ENCODE data around the gene MYO5A. TPM values are rescaled to one million over a fixed set of nuclear protein-coding genes. Genes with fewer than 3 reads are reported as not detected.
"Not testable (repeated sequence)": the region's sequence is repeated elsewhere in the genome, so short reads cannot be mapped to it uniquely, and the experiment has no call there.

The MYO5A gene
- total RNA-seq, 4 donors from 2014 or later, result 8.9 to 65.2 (median 12.7) TPM

DNA sequence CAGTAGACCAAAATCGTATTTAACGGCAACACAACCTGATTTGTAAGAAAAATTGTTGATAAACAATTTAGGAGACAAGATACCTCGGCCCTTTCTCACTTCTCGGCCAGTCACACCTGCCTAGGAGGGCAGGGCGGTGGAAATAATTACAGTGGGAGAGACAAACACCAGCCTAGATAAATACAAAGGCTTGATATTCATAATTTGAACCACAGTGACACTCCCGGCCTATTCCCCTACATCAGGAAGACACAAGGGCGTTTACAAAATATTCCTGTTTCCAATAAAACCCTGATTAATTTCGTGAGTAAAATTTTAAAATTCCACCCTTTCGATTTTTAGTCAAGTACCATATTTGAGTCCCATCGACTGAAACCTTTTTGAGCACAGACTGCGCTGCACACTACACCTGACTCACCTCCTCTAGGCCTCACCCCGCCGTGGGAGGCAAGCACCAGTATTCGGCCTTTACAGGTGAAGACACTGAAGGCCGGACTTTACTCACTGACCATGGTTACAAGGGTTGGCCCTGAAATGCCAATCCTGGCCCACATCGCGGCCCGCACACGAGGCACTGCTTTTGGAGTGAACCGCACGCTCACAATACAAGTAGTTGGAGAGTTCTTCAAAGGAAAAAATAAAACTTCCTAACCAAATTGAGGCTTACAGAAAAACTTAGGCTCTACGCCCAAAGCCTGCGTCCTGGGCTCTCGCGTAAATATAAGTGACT lies 39.4 kb upstream of the MYO5A start:
- H3K4me1 ChIP-seq, result peaks cover 0 to 35% (median 0%) of the 10 kb centered on the region in 4 donors
- peak overlapping the region; percentile 83 to 97 (median 94) for H3K27ac ChIP-seq
- DNase-seq, result peak; percentile 35 to 80 (median 74)
- H3K4me3 ChIP-seq, result peak overlapping the region; percentile 52 to 85 (median 70)
- no peak for TF ChIP-seq POLR2A (IDR thresholded peaks at IDR 0.05)
- TF ChIP-seq, protein P1, sequence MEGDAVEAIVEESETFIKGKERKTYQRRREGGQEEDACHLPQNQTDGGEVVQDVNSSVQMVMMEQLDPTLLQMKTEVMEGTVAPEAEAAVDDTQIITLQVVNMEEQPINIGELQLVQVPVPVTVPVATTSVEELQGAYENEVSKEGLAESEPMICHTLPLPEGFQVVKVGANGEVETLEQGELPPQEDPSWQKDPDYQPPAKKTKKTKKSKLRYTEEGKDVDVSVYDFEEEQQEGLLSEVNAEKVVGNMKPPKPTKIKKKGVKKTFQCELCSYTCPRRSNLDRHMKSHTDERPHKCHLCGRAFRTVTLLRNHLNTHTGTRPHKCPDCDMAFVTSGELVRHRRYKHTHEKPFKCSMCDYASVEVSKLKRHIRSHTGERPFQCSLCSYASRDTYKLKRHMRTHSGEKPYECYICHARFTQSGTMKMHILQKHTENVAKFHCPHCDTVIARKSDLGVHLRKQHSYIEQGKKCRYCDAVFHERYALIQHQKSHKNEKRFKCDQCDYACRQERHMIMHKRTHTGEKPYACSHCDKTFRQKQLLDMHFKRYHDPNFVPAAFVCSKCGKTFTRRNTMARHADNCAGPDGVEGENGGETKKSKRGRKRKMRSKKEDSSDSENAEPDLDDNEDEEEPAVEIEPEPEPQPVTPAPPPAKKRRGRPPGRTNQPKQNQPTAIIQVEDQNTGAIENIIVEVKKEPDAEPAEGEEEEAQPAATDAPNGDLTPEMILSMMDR (IDR thresholded peaks at IDR 0.05), result no peak
- H3K27me3 ChIP-seq, result no peaks in the 10 kb centered on the region
- H3K36me3 ChIP-seq, result no peaks in the 10 kb centered on the region
- H3K9me3 ChIP-seq, result no peaks in the 10 kb centered on the region

- TF ChIP-seq, protein P1 (IDR thresholded peaks at IDR 0.05), result no peak
- DNase-seq, result no peak
- Histone ChIP-seq H3K4me3 (peak overlapping the region in 2 of 4 donors; percentile 70 to 85), H3K27ac (peak overlapping the region in 1 of 4 donors; percentile 94), H3K27me3 (no peaks in the 10 kb centered on the region), H3K9me3 (no peaks in the 10 kb centered on the region), H3K36me3 (no peaks in the 10 kb centered on the region), H3K4me1 (peaks cover 0 to 43% (median 0%) of the 10 kb centered on the region in 4 donors)
These were observed 38.2 kb upstream of the MYO5A start for GRCh38 chr15:52566889-52567288.

DNA sequence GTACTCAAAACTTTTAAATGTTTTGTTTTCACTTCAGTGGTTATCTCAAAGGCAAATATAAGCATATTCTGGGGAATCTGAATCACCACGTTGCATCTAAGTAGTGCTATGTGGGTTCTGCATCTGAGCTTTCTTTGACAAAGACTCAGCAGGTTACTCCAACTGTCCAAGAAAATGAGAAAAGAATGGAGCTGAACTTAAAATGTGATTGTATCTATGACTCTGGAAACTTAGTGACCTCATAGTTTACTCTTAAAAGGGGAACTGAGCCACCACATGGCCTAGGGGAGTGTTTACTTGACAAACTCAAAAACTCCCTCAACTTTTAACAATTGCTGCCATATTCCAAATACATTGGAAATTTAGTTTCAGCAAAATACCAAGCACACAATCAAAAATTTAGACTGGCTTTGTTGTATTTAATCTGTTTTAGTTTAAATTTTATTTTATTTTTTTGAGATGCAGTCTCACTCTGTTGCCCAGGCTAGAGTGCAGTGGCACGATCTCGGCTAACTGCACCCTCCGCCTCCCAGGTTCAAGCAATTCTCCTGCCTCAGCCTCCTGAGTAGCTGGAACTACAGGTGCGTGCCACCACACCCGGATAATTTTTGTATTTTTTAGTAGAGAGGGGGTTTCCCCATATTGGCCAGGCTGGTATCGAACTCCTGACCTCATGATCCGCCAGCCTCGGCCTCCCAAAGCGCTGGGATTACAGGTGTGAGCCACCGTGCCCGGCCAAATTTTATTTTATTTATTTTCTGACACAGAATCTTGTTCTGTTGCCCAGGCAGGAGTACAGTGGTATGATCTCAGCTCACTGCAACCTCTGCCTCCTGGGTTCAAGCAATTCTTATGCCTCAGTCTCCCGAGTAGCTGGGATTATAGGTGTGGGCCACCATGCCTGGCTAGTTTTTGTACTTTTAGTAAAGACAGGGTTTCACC lies 37.0 kb upstream of the MYO5A start:
- peaks cover 0 to 49% (median 0%) of the 10 kb centered on the region in 4 donors for H3K4me1 ChIP-seq
- not testable (repeated sequence) for H3K9me3 ChIP-seq, DNase-seq, H3K27me3 ChIP-seq, H3K27ac ChIP-seq, H3K4me3 ChIP-seq, H3K36me3 ChIP-seq

DNA sequence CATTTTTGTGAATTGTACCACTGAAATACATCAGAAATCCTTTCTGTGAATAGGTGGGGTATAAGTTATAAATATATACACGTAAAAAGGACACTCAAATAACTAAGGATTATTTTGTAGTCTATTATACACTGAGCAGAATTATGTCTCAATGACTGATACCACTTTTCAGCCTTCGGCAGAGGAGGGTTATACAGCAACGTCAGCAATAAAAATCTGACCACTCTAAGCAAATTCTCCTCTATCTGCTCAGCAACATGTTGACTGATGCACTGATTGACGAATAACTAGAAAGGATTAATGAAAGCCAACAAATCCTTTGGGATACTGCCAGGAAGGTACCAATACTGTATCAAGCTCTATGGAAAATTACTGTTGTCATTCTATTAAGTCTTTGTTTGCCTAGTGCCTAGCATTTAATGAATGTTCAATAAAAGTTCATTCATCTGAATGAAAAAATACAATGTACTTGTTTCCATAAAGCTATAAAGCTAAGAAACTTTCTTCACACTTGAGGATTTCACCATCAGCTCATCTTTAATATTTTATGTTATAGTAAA lies 34.9 kb upstream of the MYO5A start:
- Histone ChIP-seq H3K27ac (no peak overlapping the region), H3K4me1 (peaks cover 0 to 55% (median 0%) of the 10 kb centered on the region in 4 donors), H3K27me3 (no peaks in the 10 kb centered on the region), H3K4me3 (no peak overlapping the region), H3K36me3 (no peaks in the 10 kb centered on the region), H3K9me3 (no peaks in the 10 kb centered on the region)
- no peak for DNase-seq
- no peak for TF ChIP-seq POLR2A (IDR thresholded peaks at IDR 0.05)
- TF ChIP-seq, protein P1 (IDR thresholded peaks at IDR 0.05), result no peak

DNA sequence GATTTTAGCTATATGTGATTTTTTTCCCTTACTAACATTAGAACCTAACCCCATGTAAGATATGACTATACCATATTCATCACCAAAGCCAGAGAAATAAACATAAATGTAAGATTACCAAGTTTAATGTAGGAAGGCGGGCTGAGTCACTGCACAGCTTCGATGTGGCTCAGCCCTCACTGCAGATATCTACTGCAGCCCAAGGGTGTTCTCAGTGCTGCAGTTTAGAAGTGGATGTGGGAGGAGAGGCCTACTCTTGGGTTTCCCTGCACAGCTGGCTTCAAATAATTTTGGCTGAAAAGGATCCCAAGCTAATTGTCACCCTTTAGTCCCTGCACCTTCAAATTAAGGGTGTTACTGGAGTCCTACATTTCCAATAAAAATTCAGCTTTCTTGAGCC lies 30.9 kb upstream of the MYO5A start:
- H3K4me3 ChIP-seq, result no peak overlapping the region
- no peak for TF ChIP-seq POLR2A (IDR thresholded peaks at IDR 0.05)
- TF ChIP-seq, protein P1 (IDR thresholded peaks at IDR 0.05), result no peak
- H3K27ac ChIP-seq, result no peak overlapping the region
- H3K36me3 ChIP-seq, result peaks cover 0 to 12% (median 0%) of the 10 kb centered on the region in 3 donors
- no peaks in the 10 kb centered on the region for H3K9me3 ChIP-seq
- H3K4me1 ChIP-seq, result peaks cover 0 to 32% (median 0%) of the 10 kb centered on the region in 4 donors
- DNase-seq, result no peak
- no peaks in the 10 kb centered on the region for H3K27me3 ChIP-seq

All from Peyer's patch (tissue), 4 donors.